Subcutaneous abdominal adipose tissue (tissue), 5 donors: ENCODE results near the gene MYH11.

Source experiments
- H3K27ac ChIP-seq: one replicate; pipeline ENCODE4 v1.7.0; 2013; ENCODE audit warnings: low read depth, mild to moderate bottlenecking, inconsistent platforms, low read length, moderate library complexity
- H3K27me3 ChIP-seq, 5 donors: one replicate each; pipeline ENCODE4 v1.7.0; 2013; ENCODE audit warnings: low read length in 5 of 5, inconsistent platforms in 1 of 5; ENCODE audit not compliant: control insufficient read depth in 5 of 5, insufficient read depth in 4 of 5
- H3K36me3 ChIP-seq, 5 donors: one replicate each; pipeline ENCODE4 v1.7.0; 2013; ENCODE audit warnings: low read length in 5 of 5; ENCODE audit not compliant: control insufficient read depth in 5 of 5, insufficient read depth in 5 of 5
- H3K4me1 ChIP-seq, 5 donors: one replicate each; pipeline ENCODE4 v1.7.0; 2013; ENCODE audit warnings: low read length in 5 of 5, mild to moderate bottlenecking in 3 of 5, moderate library complexity in 1 of 5; ENCODE audit not compliant: control insufficient read depth in 5 of 5, insufficient read depth in 5 of 5
- H3K4me3 ChIP-seq, 5 donors: one replicate each; pipeline ENCODE4 v1.7.0; 2013; ENCODE audit warnings: low read length in 5 of 5, low read depth in 1 of 5
- H3K9ac ChIP-seq, 5 donors: one replicate each; pipeline ENCODE4 v1.7.0; 2013; ENCODE audit warnings: low read length in 5 of 5, mild to moderate bottlenecking in 4 of 5, moderate library complexity in 3 of 5
- H3K9me3 ChIP-seq, 5 donors: one replicate each; pipeline ENCODE4 v1.7.0; 2013; ENCODE audit warnings: low read length in 5 of 5; ENCODE audit not compliant: control insufficient read depth in 5 of 5
- donor health status: healthy.
- donor health status: healthy.
- donor health status: healthy.
- donor health status: healthy.
- donor health status: healthy.

MYH11 gene

DNA sequence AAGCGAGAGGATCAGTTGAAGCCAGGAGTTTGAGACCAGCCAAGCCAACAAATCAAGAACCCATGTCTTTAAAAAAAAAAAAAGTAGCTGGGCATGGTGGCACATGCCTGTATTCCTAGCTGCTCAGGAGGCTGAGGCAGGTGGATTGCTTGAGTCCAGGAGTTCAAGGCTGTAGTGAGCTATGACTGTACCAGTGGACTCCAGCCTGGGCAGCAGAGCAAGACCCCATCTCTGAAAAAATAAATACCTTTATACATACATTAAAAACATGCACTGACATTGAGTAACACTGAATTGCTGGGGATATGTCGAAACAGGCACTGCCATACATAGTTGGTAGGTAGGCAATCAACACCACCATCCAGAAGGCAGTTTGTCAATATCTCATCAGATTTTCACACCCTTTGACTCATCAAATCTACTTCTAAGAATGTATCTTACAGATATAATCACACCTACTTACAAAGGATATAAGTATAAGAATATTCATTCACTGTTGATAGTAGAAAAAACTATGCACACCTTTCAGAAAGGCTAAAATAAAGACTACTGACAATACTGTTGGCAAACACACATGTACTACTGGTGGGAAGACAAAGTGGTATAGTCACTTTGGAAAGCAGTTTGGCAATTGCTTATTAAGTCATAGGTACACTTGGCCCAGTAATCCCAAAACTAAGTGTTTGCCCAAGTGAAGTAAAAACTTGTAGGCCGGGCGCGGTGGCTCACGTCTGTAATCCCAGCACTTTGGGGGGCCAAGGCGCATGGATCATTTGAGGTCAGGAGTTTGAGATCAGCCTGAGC, 37.9 kb upstream of the MYH11 start:
- Histone ChIP-seq H3K36me3 (no peaks in the 10 kb centered on the region), H3K4me3 (no peak overlapping the region), H3K27me3 (no peaks in the 10 kb centered on the region), H3K9ac (no peak overlapping the region), H3K27ac (no peak overlapping the region), H3K9me3 (no peaks in the 10 kb centered on the region), H3K4me1 (no peaks in the 10 kb centered on the region)

- Histone ChIP-seq H3K9ac (no peak overlapping the region), H3K27me3 (no peaks in the 10 kb centered on the region), H3K4me3 (no peak overlapping the region), H3K9me3 (no peaks in the 10 kb centered on the region), H3K36me3 (no peaks in the 10 kb centered on the region), H3K4me1 (peaks cover 0 to 20% (median 18%) of the 10 kb centered on the region in 5 donors), H3K27ac (no peak overlapping the region)
These were observed 34.7 kb upstream of the MYH11 start for GRCh38 chr16:15891508-15891907.

DNA sequence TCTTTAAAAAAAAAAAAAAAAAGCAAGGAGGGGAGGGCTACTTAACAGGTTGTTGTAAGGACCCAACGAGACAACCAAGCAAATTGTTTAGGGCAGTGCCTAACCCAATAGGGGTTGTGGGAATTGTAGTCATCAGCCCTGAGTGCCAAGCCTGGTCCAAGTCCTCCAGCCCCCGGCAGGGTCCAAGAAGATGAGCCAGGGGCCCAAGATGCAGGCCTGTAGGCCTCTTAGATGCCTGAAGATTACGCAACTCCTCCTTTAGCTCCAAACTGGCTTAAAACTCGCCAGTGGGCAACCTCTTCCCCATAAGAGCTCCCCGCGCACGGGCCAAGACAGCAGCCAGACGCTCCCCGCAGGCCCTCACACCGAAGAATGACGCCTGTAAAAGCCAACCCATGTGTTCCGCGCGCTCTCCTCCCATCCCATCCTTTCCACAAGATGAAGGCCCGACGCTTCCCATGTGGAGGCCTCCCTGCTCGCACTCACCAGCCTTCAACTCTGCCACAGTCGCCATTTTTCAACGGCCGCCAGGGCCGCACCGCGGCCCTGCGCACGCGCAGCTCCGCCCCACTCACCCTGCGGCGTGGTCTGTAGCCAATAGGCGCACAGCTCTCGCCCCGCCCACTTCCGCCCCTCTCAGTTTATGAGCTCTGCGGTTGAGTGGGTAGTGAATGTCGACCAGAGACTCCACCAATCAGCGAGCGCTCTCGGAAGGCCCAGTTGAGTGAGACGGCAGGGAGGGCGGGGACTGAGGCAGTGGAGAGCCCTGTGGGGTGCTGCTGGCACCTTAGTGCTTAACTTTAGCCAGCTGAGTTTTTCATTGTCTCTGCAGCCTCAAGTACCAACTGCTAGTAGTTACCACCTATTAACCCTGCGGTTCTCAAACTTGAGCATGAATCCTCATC, 31.5 kb upstream of the MYH11 start, which contains the start of gene CEP20:
TSS of gene CEP20 (minus strand) at position 532 of the 905 bp plus-strand sequence. CDS start at position 514, 18 bp downstream.
- no peaks in the 10 kb centered on the region for H3K9me3 ChIP-seq
- peak within 1 kb of the TSS; percentile 87 for H3K27ac ChIP-seq
- H3K9ac ChIP-seq = peak within 1 kb of the TSS; percentile 77 to 98 (median 95)
- peaks cover 0 to 5% (median 2%) of the 10 kb centered on the region in 5 donors for H3K36me3 ChIP-seq
- no peaks in the 10 kb centered on the region for H3K27me3 ChIP-seq
- peak within 1 kb of the TSS; percentile 88 to 99 (median 97) for H3K4me3 ChIP-seq
- peaks cover 0 to 28% (median 24%) of the 10 kb centered on the region in 5 donors for H3K4me1 ChIP-seq

DNA sequence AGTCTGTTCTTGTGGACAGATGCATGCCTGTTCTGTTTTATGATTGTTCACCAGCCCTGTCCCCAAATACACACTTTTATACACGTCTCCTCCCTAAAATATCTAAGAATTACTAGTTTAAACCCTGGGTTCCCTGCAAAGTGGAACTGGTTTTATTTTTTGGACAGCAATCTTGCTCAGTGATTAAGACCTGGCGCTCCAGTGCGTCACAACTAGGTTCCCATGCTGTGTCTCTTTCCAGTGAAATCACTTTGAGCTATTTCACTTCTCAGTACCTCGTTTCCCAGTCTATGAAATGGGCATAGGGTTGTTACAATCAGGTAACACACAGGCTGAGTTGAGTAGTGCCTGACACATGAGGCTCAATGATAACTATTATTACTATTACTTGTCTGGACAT, 30.5 kb upstream of the MYH11 start:
- peak overlapping the region in 4 of 5 donors; percentile 11 to 98 (median 96) for H3K9ac ChIP-seq
- no peaks in the 10 kb centered on the region for H3K27me3 ChIP-seq
- peaks cover 0 to 11% (median 9%) of the 10 kb centered on the region in 5 donors for H3K36me3 ChIP-seq
- H3K4me3 ChIP-seq = peak overlapping the region; percentile 88 to 99 (median 97)
- no peak overlapping the region for H3K27ac ChIP-seq
- no peaks in the 10 kb centered on the region for H3K9me3 ChIP-seq
- peaks cover 0 to 28% (median 24%) of the 10 kb centered on the region in 5 donors for H3K4me1 ChIP-seq

DNA sequence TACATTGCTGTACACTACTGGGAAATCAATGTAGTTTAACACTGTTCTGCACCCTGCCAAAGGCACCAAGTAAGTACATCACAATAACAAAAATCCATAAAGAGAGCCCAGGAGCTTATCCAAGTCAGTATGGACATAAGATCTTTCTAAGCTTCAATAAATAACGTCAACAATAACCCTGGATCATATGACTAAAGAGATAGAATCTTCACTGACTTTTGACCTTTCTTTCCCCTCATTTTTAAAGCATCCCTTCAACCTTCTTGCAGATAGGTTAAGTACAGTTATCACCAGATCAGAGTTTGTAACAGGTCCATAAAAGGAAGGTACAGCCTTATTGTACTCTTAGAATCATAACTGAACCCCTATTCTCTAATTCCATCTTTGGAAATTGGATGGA, 29.2 kb upstream of the MYH11 start:
- peak overlapping the region in 1 of 5 donors; percentile 63 for H3K9ac ChIP-seq
- peaks cover 0 to 28% (median 24%) of the 10 kb centered on the region in 5 donors for H3K4me1 ChIP-seq
- no peak overlapping the region for H3K4me3 ChIP-seq
- H3K27ac ChIP-seq = no peak overlapping the region
- H3K9me3 ChIP-seq = no peaks in the 10 kb centered on the region
- no peaks in the 10 kb centered on the region for H3K27me3 ChIP-seq
- peaks cover 0 to 22% (median 16%) of the 10 kb centered on the region in 5 donors for H3K36me3 ChIP-seq

DNA sequence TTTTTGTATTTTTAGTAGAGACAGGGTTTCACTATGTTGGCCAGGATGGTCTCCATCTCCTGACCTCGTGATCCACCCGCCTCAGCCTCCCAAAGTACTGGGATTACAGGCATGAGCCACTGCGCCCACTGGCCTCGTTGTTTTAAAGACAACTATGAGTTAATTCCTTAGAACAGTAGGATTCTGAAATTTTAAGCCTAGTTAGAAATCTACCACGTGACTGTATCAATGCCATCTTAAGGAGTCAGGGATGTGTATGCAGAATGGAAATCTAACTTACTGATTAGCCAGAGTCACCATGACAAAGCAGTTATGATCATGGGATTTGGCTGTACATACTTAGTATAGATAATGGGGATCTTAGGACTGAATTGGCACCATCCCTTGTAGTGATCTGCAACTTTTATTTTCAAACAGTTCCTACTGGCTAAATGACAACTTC, 28.8 kb upstream of the MYH11 start:
- Histone ChIP-seq H3K4me1 (peaks cover 0 to 28% (median 24%) of the 10 kb centered on the region in 5 donors), H3K27me3 (no peaks in the 10 kb centered on the region), H3K9ac (peak overlapping the region in 1 of 5 donors; percentile 63), H3K4me3 (no peak overlapping the region), H3K36me3 (peaks cover 0 to 26% (median 17%) of the 10 kb centered on the region in 5 donors), H3K27ac (no peak overlapping the region), H3K9me3 (no peaks in the 10 kb centered on the region)

GRCh38 chr16:15882563-15882962, 25.7 kb upstream of the MYH11 start:
- H3K4me1 ChIP-seq = peaks cover 0 to 26% (median 10%) of the 10 kb centered on the region in 5 donors
- no peaks in the 10 kb centered on the region for H3K27me3 ChIP-seq
- H3K36me3 ChIP-seq = peaks cover 4 to 39% (median 23%) of the 10 kb centered on the region in 5 donors
- H3K9me3 ChIP-seq = no peaks in the 10 kb centered on the region
- no peak overlapping the region for H3K9ac ChIP-seq
- H3K4me3 ChIP-seq = no peak overlapping the region
- H3K27ac ChIP-seq = no peak overlapping the region

DNA sequence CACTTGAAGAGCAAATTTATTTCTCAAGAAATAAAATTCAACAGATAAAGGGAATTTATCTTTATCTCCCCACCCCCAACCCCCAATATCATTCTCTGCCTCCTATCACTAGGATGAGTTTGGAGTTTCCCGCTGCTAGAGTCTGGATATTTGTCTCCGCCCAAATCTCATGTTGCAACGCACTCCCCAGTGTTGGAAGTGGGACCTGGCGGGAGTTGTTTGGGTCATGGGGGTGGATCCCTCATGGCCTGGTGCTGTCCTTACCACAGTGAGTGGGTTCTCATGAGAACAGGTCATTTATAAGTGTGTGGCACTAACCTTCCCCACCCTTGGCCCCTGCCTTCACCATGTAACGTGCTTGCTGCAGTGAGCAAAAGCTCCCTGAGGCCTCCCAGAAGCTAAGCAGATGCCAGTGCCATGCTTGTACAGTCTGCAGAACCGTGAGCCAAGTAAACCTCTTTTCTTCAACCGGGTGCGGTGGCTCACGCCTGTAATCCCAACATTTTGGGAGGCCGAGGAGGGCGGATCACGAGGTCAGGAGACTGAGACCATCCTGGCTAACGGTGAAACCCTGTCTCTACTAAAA, 25.1 kb upstream of the MYH11 start:
- Histone ChIP-seq H3K36me3 (peaks cover 4 to 44% (median 23%) of the 10 kb centered on the region in 5 donors), H3K4me1 (peaks cover 0 to 20% (median 4%) of the 10 kb centered on the region in 5 donors), H3K4me3 (no peak overlapping the region), H3K27ac (no peak overlapping the region), H3K9ac (no peak overlapping the region), H3K9me3 (no peaks in the 10 kb centered on the region), H3K27me3 (no peaks in the 10 kb centered on the region)

GRCh38 chr16:15880434-15881308, 23.8 kb upstream of the MYH11 start:
- Histone ChIP-seq H3K9me3 (no peaks in the 10 kb centered on the region), H3K27me3 (no peaks in the 10 kb centered on the region), H3K4me1 (peaks cover 0 to 11% (median 1%) of the 10 kb centered on the region in 5 donors), H3K4me3 (no peak overlapping the region), H3K36me3 (peaks cover 4 to 49% (median 23%) of the 10 kb centered on the region in 5 donors), H3K27ac (no peak overlapping the region), H3K9ac (no peak overlapping the region)
